ENCODE data around the gene MED13L.

Gene MED13L

DNA sequence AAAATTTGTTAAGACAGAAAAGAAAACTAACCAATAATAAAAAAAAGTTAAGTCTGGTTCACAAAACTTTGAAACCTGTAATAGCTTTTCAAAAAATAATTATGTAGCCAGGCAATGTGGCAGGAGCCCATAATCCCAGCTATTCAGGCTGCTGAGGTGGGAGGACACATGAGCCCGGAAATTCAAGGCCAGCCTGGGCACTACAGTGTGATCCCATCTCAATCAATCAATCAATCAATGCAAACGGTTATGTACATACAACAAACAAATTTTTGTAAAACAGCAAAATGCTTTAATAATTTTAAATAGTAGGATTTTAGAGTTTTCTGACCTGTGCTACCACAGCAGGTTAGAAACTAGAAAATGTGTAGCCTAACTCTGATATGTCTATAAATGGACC is 152.4 kb downstream of the MED13L start:
- DNase-seq: no peak
- intact Hi-C loops (cut with DNase I): no loop called here

DNA sequence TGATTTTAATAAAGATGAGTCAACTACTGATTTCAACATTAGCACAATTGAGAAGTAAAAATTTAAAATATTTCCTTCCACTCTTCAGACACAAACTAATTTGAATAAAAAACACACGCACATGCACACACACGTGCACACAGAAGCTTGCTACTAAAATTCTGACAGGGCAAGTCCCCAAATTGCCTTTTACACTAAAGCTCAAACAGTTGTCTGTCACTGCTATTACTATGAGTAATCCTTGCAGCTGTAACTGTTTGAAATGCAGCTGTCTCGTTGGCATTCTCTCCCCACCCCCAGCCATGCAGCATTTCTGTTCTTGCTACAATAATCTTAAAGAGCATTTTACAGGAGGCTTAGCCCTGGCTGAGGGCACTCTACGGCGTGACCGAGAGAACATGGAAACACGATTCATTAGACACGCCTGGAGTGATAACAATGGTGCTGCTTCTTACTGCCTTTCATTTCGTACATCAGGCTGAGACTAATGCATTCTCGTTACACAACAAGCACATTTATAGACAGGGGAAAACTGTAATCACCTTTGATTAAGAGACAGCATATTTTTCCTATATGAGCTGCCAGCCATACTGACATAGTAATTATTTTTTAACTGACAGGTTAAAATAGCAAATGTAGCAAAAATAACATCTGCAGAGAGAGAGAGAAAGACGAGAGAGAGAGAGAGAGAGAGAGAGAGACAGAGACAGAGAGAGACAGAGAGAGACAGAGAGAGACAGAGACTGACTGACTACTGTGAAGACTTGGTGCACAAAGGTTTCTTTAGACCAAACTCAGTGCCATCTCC is 153.8 kb downstream of the MED13L start:
- intact Hi-C loops (cut with DNase I): no loop called here
- peak in 41 of 42 donors; percentile 17 to 78 (median 51) for DNase-seq

DNA sequence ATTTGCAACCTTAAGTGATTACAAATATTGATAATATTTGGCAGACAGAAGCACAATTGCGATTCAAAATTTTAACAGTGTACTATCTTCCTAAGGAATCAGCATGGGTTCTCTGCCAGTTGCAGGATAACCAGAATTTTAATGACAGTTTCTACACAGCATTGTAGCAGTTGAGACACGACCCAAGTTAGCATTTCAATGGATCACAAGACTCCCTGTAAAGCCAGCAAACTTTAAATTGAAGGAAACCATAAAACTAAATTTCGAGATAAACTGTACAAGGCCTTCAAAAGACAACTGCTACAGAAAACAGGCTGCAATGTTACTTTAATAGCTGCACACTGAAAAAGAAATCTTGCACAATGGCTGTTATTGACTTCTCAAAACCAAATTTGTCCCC is 154.9 kb downstream of the MED13L start:
- DNase-seq: no peak
- intact Hi-C loops (cut with DNase I): no loop called here

DNA sequence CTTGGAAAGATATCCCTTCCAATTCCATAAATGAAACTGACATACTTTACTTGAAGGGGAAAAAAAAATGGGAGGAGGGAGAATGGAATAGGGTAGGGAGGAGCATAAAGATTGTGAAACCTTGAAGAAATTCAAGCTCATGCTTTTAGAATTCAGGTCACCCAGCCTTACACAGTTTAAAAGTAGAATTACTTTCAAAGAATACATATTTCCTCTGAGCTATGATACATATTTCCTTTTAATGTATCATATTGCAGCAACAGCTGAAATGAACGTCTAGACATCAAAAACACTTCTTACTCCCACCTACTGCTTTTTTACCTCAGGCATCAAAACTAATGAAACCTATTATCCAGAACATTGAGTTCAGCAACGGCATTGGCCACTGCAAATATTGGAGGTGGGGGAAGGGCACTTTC is 156.0 kb downstream of the MED13L start:
- intact Hi-C loops (cut with DNase I): no loop called here
- no peak for DNase-seq

DNA sequence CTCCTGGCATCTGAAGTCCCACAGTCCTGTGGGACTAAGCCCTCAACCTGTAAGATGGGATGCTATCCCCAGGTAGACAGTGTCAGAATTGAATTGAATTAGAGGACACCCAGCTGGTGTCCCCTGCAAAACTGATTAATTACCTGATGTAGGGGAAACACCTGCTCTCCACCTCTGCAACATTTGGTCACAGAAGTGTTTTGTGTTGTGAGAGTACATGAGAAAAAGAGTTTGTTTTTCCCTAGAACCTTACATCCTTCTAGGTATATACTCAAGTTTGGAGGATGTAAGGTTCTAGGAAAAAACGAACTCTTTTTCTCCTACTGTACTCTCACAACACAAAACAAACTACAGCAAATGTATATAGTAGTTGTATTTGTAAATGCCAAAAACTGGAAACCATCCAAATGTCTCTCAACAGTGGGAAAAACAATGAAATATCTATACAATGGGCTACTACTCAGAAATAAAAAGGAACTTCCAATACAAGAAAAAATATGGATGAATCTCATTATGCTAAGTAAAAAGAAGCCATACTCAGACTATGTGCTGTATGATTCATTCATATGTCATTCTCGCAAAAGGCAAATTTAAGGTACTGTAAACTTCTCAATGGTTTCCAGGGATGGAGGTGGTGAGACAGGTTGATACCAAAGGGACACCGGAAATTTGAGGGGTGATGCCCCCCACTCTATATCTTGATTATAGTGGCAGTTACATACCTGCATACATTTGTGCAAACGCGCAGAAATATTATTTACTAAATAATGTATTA is 160.7 kb downstream of the MED13L start:
- intact Hi-C loops (cut with DNase I): no loop called here
- DNase-seq: no peak

DNA sequence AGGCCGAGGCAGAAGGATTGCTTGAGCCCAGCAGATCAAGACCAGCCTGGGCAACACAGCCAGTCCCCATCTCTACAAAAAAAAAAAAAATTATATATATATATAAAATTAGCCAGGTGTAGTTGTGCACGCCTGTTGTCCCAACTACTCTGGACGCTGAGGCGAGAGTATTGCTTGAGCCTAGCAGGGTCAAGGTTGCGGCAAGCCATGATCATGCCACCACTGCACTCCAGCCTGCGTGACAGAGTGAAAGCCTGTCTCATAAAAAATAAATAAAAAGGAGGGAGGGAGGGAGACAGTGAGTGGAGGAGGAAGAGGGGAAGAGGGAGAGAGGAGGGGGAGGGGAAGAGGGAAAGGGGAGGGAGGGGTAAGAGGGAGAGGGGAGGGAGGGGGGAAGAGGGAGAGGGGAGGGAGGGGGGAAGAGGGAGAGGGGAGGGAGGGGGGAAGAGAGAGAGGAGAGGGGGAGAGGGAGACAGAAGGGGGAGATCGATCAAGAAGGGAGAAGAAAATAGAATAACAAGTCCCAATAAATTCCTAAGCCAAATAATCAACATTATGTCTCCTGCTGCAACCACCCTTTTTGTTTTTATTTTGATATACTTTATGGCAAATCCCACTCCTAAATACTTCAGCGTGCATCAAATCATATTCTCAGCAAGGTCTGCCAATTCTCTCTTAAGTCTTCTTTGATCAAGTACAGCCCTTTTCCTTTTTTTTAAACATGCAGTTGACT is 163.9 kb downstream of the MED13L start:
- no peak for DNase-seq
- intact Hi-C loops (cut with DNase I): no loop called here

DNA sequence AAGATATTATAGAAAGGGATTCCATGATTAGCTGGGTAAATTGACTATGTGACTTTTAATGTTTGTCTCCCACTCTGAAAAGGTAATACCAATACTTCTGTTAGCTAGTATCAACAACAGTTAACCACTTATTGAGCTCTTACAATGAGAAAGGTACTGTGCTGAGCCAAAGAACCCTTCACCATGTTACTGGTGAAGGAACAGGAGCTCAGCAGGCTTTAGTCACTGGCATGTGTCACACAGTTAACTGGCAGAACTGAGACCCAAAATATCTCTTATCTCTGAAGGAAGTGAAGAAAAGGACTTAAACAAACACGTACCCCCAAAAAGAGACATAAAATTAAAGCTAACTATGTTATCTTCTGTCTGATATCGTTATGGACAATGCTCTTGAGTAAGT is 170.6 kb downstream of the MED13L start:
- DNase-seq: no peak
- intact Hi-C loops (cut with DNase I): no loop called here

DNA sequence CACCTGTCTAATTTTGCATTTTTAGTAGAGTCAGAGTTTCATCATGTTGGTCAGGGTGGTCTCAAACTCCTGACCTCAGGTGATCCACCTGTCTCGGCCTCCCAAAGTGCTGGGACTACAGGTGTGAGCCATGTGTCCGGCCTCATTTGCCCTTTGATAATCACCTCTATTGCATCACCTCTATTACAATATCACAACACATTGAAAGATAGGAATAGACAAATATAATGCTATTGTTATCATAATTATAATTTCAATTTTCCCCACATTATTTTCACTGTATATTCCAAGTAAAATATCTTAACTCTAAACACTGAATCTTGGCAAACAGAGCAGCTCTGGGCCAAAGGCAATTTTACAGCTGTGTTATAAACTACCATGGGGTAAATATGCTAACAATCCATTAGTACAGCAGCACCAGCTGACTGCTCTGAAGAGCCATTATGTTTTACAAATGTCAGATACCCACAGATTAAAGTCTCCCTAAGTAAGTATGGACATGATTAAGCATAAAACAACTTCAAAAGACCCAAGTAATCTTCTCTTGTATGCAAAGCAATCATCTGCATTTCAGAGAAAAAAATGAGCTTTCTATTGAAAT is 173.2 kb downstream of the MED13L start:
- no peak for DNase-seq
- intact Hi-C loops (cut with DNase I): no loop called here

DNA sequence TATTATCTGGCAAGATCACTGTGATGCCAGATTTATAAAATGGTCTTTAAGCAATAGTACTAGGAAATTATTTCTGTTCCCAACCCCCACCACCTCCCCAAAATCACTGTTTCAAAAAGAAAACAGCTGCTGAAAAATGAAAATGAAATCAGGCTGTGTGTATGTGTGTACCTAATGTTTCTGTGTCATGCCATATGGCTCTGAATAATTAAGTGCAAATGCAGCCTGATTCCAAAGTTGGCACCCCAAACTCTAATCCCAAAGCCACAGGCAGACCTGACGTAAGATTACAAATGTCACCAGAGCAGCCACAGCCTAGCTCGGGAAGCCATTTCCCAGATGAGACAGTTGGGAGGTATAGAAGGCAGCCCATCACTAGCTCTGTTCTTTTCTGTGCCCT is 175.5 kb downstream of the MED13L start:
- intact Hi-C loops (cut with DNase I): no loop called here
- no peak for DNase-seq

DNA sequence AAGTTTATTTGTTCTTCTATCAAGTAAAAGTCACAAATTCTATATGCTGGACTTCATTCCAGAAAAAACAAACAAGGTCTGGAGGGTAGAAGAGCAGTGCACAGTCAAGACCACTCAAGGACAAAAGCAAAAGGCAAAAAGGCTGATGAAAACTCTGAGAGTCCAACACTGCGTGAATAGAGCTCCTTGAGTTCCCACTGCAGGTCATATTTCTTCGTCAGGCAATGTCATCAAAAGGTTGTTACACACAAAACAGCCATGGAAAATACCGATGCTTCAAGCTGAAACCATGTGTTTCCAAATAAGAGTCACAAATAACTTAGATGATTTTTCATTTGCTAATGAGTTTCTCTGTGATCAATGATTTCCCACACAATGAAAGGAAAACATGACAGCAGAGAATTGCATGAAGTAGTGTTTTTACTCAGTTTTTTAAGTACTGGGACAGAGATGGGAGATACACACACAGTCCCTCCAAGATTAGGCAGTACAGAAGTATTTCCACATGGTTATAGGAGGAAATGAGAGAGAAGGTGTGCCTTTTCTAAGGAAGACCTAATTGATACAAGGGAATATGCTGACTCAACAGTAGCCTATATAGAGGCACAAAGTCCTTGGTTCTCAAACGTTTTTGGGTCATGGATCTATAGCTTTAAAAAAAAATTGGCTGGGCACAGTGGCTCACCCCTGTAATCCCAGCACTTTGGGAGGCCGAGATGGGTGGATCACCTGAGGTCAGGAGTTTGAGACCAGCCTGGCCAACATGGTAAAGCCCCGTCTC is 177.7 kb downstream of the MED13L start:
- DNase-seq: no peak
- intact Hi-C loops (cut with DNase I): no loop called here

DNA sequence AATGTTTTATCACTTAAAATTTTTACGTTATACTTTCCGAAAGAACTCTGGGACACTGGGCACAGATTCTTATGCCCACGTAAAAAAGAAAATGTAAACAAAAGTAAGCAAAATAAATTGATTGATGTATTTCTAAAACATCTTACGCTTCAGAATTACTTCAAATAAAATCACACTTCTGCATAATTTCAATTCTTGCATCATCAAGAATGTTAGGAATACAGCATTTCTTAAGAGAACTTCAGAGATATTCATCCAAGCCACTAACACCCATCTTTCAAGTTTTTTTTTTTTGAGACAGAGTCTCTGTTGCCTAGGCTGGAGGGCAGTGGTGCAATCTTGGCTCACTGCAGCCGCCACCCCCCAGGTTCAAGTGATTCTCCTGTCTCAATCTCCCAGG is 180.6 kb downstream of the MED13L start:
- intact Hi-C loops (cut with DNase I): no loop called here
- no peak for DNase-seq

DNA sequence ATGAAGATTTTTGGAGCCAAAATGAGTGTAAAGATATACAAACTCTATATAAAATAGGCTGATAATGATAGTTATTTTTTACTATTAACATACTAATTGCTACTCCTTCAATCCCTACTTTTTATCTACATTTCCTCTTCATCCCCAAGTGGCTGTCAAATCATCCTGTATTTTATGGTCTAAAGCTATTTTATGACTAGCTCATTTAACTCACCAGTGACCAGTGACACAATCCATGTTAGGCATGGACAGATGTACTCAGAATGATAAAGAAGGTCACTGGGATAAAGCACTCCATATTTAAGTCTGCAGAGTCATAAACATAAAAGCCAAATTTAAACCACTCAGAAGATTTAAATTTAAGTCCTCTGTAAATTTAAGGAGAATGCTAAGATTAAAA is 183.0 kb downstream of the MED13L start:
- intact Hi-C loops (cut with DNase I): no loop called here
- no peak for DNase-seq

DNA sequence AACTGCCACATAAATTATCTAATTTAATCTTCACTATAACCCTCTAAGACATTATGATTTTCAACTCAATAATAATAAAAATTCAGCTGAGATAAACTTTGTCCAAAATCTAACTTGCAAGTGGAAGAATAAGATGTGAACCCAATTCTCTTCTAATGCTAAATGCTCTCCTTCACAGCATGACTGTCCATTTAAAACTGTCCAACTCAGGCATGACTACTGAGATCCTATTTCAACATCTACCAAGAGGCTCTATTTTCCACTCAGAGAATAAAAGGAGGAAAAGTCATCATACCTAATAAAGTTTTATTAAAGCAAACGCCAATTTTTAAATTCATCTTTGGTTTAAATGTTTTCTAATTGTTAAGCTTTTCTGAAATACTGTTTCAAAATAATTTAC is 183.6 kb downstream of the MED13L start:
- DNase-seq: no peak
- intact Hi-C loops (cut with DNase I): no loop called here

DNA sequence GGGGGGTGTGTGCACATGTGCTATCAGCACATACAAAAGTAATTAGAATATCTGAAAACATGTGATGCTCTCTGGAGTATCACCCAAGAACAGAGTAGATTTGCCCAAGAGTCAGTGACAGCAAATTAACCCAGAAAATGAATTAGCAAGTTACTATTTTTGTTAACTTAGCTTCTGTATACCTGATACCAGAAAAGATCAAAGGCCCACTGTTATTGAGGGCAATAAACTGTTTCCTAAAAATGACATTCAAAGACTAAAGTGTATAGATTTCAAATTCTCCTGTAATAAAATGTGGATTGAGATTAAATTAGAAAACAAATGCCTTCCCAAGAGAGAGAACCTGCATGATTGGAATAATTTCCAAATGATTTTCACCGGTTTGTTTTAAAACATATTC is 184.7 kb downstream of the MED13L start:
- DNase-seq: no peak
- intact Hi-C loops (cut with DNase I): no loop called here

DNA sequence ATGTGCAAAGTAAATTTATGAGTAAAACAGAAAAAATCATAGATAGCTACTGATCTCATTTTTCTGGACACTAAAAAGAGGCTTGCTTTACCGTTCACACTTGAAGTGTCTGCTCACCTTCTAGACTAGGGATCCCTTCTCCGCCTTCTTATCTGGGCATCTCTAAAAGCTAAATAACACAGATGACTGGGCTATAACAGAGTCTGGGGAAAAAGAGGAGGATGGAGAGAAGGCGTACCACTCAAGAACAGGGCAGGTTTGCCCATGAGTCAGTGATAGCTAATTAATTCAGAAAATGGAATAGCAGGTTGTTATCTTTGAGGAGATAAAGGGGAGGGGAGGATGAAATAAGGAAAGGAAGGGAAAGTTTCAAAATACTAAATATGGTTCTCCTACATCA is 185.3 kb downstream of the MED13L start:
- no peak for DNase-seq

DNA sequence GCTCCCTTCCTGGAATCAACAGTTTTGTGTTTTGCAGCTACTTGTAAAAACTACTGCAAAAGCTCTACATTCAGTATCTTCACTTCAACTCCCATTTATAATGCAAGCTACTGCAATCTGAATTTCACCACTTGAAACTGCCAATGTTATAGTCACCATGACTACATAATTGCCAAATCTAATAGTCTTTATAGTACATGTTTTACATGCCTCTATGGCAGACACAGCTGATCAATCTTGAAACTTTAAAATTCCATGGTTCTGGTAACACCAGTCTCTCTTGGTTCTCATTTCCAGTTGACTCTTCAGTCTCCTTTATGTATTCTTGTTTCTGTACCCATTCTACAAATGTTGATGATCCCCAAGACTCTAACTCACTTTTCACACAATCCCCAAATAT is 185.9 kb downstream of the MED13L start:
- intact Hi-C loops (cut with DNase I): no loop called here
- DNase-seq: no peak

More for the DNA sequence above, 185.3 kb downstream of the MED13L start:
- intact Hi-C loops (cut with DNase I): no loop called here

DNA sequence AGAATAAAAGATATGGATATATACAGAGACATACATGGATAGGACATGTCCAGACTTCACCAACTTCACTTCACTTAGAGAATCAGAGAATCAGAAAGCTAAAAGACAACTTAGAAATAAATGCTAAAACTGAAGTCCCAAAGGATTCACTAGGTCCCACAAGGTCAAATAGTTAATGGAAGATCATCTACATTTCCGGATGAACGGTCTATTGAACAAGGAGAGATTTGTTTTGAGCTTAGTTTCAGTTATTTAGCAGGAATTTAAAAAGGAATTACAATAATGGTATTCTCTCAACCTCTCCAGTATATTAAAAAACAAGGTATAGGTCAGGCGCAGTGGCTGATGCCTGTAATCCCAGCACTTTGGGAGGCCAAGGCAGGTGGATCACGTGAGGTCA is 187.0 kb downstream of the MED13L start:
- no peak for DNase-seq
- intact Hi-C loops (cut with DNase I): no loop called here

DNA sequence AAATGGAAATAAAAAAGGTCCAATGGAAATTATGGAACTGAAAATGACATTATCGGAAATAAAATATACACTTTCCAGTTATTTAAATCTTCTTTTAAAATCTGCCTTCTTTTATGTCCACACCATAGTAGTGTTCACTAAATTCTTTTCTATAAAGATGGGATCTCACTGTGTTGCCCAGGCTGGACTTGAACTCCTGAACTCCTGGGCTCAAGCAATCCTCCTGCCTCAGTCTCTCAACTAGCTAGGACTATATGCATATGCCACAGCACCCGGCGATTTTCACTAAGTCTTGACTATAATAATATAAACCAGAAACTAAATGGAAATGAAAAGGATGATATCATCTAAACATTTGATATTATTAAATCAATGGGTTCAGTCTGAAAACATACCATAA is 188.4 kb downstream of the MED13L start:
- DNase-seq: no peak
- intact Hi-C loops (cut with DNase I): no loop called here

DNA sequence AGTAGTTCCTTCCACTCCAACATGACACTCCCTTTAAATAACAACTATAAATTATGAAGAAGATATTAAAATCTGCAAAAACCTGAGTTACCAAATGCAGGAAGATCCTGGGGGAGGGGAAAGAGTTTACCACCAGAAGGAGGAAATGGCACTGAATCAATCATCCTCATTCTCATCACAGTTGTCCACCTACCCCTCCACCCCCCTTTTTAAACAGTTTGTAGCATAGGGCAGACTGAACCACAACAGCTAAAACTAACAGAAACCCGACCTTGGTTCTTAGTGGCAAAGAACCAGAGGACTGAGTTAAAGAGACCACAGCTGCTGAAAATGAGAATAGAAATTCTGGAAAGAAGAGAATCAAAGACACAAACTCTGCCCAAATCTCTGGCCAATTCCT is 189.5 kb downstream of the MED13L start:
- no peak for DNase-seq
- intact Hi-C loops (cut with DNase I): no loop called here

All from head of caudate nucleus (tissue), 42 donors.